SJCRH30 (cell line): Measurements from ENCODE around the gene ETV3. TPM values are rescaled to one million over a fixed set of nuclear protein-coding genes. Genes with fewer than 3 reads are reported as not detected.

Experiments
- DNase-seq, 2 experiments: peaks; one replicate each; pipeline ENCODE4 v3.0.0-alpha.2; 2015 to 2020
- H3K27ac ChIP-seq: fragments of 250-450 bp; sonication (Bioruptor Pico); 2 replicates; pipeline ENCODE4 v1.5.1; 2020; ENCODE audit warnings: mild to moderate bottlenecking, moderate library complexity
- H3K27me3 ChIP-seq: fragments of 250-450 bp; sonication (Bioruptor Pico); 2 replicates; pipeline ENCODE4 v1.5.1; 2020; ENCODE audit warnings: mild to moderate bottlenecking, moderate library complexity
- H3K36me3 ChIP-seq: fragments of 250-450 bp; sonication (Bioruptor Pico); 2 replicates; pipeline ENCODE4 v1.5.1; 2020; ENCODE audit warnings: mild to moderate bottlenecking, moderate library complexity
- H3K4me1 ChIP-seq: fragments of 250-450 bp; sonication (Bioruptor Pico); 2 replicates; pipeline ENCODE4 v1.5.1; 2020; ENCODE audit warnings: mild to moderate bottlenecking, moderate library complexity
- H3K4me3 ChIP-seq: fragments of 250-450 bp; sonication (Bioruptor Pico); 2 replicates; pipeline ENCODE4 v1.5.1; 2020; ENCODE audit warnings: mild to moderate bottlenecking, moderate library complexity
- H3K9me3 ChIP-seq: fragments of 250-450 bp; sonication (Bioruptor Pico); replicated peaks from 2 replicates; pipeline ENCODE4 v1.5.1; 2020; ENCODE audit warnings: mild to moderate bottlenecking, moderate library complexity
- total RNA-seq: library from RNA; depleted of rRNA; stranded (reverse); fragments of >200 nt; shearing (Covaris generic); gene quantifications from 2 replicates; pipeline ENCODE4 v1.2.3, GENCODE V29; 2014

The ETV3 gene
- total RNA-seq, 1 experiment from 2014 or later = 12.5 TPM

DNA sequence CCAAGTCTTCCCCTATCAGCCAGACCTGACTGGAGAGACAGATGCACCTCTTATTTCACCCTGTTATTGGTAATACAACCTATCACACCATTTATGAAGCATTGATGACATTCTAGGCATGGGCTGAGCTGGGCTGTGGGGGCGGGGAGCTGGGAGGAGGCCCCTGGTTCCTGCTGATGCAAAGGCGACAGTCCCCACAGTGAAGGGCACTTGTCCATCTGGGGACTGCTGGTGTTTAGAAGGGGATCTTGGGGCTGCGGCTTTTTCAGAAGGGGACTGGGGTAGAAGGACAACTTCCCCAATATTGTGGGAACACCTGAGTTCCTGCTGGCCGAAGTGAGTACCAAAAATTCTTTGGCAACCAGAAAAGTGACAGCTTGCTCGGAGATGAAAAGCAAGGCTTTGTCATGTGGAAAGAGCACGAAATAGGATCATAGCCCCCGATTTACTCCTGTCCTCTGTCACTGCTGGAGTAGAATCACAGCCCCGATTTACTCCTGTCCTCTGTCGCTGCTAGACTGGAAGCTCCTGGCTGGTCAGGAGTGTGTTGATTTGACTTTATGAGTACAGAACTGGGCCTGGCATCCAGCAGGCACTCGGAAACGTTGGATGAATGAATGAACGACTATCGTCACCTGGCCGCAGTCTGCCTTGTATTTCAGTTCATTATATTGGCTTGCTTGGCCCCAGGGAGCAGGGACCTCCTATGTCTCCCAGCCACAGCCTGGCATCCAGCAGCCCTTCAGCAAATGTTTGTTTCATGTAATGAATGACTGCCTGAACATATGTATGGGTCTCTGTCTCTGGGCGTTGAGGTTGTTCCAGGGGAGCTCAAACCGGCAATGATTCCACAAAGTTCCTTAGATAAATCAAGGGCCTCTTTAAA lies 22.1 kb downstream of the ETV3 start:
- Histone ChIP-seq H3K9me3 (no peaks in the 10 kb centered on the region), H3K4me1 (no peaks in the 10 kb centered on the region), H3K27ac (no peak overlapping the region), H3K27me3 (peaks cover 9% of the 10 kb centered on the region), H3K4me3 (no peak overlapping the region), H3K36me3 (no peaks in the 10 kb centered on the region)
- no peak for DNase-seq

DNA sequence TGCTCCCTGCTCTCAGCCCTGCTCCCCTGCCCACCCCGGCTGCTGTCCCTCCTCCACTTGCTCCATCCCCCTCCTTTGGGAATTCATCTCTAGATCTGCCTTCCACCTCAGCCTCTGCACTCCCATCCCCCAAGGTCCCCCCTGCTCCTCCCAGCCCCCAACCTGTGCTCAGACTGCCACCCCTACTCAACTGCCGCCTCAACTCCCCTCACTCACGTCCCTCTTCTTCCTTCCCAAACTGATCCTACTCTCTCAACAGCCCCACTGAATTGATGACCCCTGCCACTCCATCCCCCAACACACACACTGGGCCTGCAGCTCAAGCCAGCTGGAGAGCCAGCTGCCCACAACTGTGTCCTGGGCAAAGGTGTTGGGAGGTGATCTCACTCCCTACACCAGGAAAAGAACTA lies 22.8 kb downstream of the ETV3 start:
- Histone ChIP-seq H3K9me3 (no peaks in the 10 kb centered on the region), H3K4me3 (no peak overlapping the region), H3K27ac (no peak overlapping the region), H3K27me3 (peaks cover 12% of the 10 kb centered on the region), H3K36me3 (no peaks in the 10 kb centered on the region), H3K4me1 (no peaks in the 10 kb centered on the region)
- DNase-seq = no peak

DNA sequence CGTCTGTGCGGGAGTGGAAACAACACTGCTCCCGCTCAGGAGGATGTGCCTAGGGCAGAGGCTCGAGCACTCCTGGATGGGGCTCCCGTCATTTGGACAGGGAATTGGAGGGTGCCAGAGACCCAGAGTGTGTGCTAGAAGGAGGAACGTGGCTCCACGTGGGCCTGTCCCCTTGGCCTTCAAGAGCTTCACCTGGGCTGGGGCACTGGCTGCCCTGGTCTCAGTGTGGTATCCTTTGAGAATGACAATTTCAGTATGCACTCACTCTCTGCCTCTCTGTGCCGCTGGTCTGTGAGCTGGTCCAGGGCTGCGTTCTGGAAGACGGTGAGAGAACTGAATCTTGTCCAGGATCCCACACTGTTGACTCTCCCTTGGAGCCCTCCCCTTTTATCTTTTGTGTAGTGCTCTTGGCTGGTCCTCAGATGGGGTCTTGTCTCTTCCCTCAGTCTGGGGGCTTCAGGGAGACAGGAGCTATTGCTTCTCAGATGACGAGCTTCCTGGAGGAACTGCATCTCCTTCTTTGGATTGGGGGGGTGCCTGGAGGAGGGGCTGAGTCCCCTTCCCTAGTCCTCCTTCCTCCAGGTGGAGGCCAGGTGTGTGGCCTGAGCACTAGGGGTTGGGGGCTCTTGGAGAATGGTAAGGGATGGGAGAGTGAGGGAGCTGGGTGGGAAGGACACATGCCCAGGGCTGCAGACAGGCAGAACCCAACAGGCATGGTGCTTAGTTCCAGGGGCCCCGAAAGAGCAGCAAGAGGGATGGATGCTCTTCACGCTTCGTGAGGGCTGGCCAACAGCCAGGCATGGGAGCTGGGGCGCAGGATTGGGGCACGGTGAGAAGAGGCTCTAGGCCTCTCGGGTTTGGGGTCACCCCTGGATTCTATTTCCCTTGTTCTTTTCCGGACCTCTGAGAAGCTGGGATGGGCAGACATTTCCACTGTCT lies 23.7 kb downstream of the ETV3 start:
- no peak for DNase-seq
- H3K27me3 ChIP-seq = peaks cover 12% of the 10 kb centered on the region
- no peak overlapping the region for H3K27ac ChIP-seq

GRCh38 chr1:157113631-157114030 lies 24.6 kb downstream of the ETV3 start:
- no peak for DNase-seq
- no peak overlapping the region for H3K27ac ChIP-seq
- H3K27me3 ChIP-seq = peaks cover 17% of the 10 kb centered on the region
- H3K9me3 ChIP-seq = no peaks in the 10 kb centered on the region
- H3K36me3 ChIP-seq = no peaks in the 10 kb centered on the region
- H3K4me3 ChIP-seq = no peak overlapping the region
- H3K4me1 ChIP-seq = no peaks in the 10 kb centered on the region

More for the DNA sequence above, 23.7 kb downstream of the ETV3 start:
- no peaks in the 10 kb centered on the region for H3K4me1 ChIP-seq
- no peak overlapping the region for H3K4me3 ChIP-seq
- no peaks in the 10 kb centered on the region for H3K9me3 ChIP-seq
- H3K36me3 ChIP-seq = no peaks in the 10 kb centered on the region

DNA sequence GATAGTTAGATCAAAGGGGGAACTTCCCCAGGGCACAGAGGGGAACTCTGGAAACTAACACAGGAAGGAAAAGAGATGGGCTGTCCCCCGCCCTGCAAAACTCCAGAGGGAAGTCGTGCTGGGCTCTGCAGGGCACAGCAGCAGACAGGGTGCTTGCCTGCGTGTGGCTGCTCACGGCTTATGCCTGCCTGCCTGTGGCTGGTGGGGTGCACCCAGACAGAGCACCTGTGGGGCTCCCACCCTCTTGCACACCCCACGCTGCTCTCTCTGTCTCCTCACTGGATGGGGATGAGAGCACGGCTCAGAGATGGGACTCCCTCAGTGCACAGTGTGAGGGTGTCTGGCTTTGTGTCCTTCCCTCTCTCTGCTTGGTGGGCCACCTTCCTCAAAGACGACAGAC lies 25.1 kb downstream of the ETV3 start:
- DNase-seq = no peak
- peaks cover 21% of the 10 kb centered on the region for H3K27me3 ChIP-seq
- H3K27ac ChIP-seq = no peak overlapping the region
- no peaks in the 10 kb centered on the region for H3K36me3 ChIP-seq
- H3K4me1 ChIP-seq = no peaks in the 10 kb centered on the region
- no peak overlapping the region for H3K4me3 ChIP-seq
- no peaks in the 10 kb centered on the region for H3K9me3 ChIP-seq

DNA sequence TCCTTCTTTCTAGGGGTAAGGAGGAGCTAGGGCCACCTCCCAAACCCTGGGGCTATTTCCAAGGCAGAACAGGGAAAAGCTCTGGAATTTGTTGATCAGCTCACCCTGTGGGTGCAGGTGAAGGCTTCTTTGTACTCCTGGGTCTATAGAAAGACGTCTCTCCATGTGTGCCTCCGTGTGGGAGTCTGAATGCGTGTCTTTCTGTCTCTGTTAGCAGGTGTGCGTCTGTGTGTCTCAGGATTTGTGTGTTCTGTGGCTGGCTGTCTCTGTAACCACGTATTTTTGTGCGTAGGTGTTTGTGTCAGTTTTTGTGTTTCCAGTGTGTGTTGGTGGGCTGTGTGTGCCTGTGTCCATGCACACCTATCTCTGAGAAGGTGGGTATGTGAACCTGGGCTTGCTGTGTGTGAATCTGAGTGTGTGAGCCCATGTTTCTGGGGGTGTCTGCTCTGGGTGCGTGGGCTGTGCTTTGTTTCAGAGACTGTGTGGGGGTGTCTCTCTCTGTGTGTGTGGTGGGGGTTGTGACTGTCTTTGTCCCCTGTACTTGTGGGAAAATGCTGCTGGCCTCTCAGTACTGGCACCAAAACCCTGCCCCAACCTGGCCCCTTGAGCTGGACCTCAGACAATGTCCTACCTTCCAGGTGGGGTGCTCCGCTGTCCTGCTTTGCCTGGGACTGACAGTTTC lies 25.9 kb downstream of the ETV3 start:
- H3K4me1 ChIP-seq = no peaks in the 10 kb centered on the region
- peaks cover 21% of the 10 kb centered on the region for H3K27me3 ChIP-seq
- no peaks in the 10 kb centered on the region for H3K36me3 ChIP-seq
- no peaks in the 10 kb centered on the region for H3K9me3 ChIP-seq
- no peak overlapping the region for H3K27ac ChIP-seq
- no peak overlapping the region for H3K4me3 ChIP-seq
- no peak for DNase-seq

GRCh38 chr1:157111396-157112165 lies 26.6 kb downstream of the ETV3 start:
- no peaks in the 10 kb centered on the region for H3K4me1 ChIP-seq
- H3K4me3 ChIP-seq = no peak overlapping the region
- DNase-seq = no peak
- no peak overlapping the region for H3K27ac ChIP-seq
- H3K36me3 ChIP-seq = no peaks in the 10 kb centered on the region
- no peaks in the 10 kb centered on the region for H3K9me3 ChIP-seq
- peaks cover 21% of the 10 kb centered on the region for H3K27me3 ChIP-seq

- H3K4me1 ChIP-seq = no peaks in the 10 kb centered on the region
- no peaks in the 10 kb centered on the region for H3K36me3 ChIP-seq
- no peak for DNase-seq
- no peak overlapping the region for H3K27ac ChIP-seq
- no peaks in the 10 kb centered on the region for H3K9me3 ChIP-seq
- no peak overlapping the region for H3K4me3 ChIP-seq
- peaks cover 24% of the 10 kb centered on the region for H3K27me3 ChIP-seq
These were observed 27.5 kb downstream of the ETV3 start for GRCh38 chr1:157110686-157111085.

DNA sequence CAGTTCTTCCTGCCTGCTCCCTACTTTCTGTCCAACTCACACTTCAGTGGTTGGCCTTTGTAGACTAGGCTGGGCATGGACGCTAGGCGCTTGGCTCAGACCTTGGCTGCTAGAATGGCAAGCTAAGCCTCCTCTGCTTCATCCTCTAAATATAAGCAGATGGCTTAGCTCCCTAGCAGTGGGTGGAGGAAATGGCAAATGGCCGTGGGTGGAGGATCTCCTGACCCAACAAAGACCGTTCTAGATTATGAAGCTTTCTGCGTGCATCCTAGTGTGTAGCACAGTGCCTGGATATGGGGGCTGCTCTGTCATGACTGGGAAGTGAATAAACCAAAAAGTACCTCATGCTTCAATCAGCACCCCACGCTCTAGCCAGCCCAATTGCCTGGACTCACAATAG lies 28.2 kb downstream of the ETV3 start:
- Histone ChIP-seq H3K36me3 (no peaks in the 10 kb centered on the region), H3K4me1 (no peaks in the 10 kb centered on the region), H3K27me3 (peaks cover 24% of the 10 kb centered on the region), H3K9me3 (no peaks in the 10 kb centered on the region), H3K27ac (no peak overlapping the region), H3K4me3 (no peak overlapping the region)
- DNase-seq = no peak

DNA sequence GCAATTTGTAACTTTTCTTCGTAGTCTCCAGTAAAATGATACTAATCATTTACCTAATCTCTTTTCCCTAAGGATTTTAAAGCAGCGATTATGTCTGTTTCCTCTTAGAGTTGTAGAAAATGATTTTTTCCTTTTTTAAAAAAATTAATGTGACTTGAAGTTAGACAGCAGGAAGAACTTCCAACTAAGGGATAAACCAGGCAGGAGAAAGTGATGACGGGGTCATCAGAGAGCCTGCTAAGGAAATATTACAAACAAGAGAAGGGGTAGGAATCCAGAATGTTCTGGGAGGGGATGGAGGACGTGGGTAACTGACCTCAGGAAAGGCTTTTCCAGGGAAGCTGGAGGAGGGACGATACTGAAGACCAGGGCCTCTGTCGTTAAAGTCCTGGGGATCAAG lies 29.7 kb downstream of the ETV3 start:
- Histone ChIP-seq H3K9me3 (no peaks in the 10 kb centered on the region), H3K36me3 (no peaks in the 10 kb centered on the region), H3K4me1 (no peaks in the 10 kb centered on the region), H3K27ac (no peak overlapping the region), H3K27me3 (peaks cover 23% of the 10 kb centered on the region), H3K4me3 (no peak overlapping the region)
- no peak for DNase-seq

GRCh38 chr1:157107702-157108101 lies 30.5 kb downstream of the ETV3 start:
- Histone ChIP-seq H3K4me1 (no peaks in the 10 kb centered on the region), H3K36me3 (no peaks in the 10 kb centered on the region), H3K27me3 (peaks cover 20% of the 10 kb centered on the region; the same call in 1 of the 2 replicates), H3K27ac (no peak overlapping the region), H3K4me3 (no peak overlapping the region), H3K9me3 (no peaks in the 10 kb centered on the region)
- no peak for DNase-seq

DNA sequence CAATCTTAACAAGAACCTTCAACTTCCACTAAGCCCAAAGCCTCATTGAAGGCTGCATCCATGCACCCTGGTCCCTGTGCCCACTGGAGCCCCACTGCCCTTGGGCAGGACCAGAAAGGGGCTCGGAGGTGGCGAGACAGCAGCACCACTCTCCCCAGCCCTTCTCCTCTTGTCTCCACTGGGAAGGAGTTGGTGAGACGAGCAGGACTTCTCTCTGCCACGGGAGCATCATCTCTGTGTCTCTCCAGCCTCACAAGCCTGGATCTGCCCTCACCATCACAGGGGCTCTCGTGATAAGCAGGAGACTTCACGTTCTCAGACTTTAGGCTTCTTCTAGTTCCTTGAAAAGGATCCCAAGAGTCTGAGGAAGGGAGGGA lies 31.4 kb downstream of the ETV3 start:
- H3K9me3 ChIP-seq = no peaks in the 10 kb centered on the region
- DNase-seq = no peak
- H3K36me3 ChIP-seq = no peaks in the 10 kb centered on the region
- H3K27me3 ChIP-seq = peaks cover 20% of the 10 kb centered on the region; the same call in 1 of the 2 replicates
- H3K4me3 ChIP-seq = no peak overlapping the region
- no peaks in the 10 kb centered on the region for H3K4me1 ChIP-seq
- H3K27ac ChIP-seq = no peak overlapping the region

- Histone ChIP-seq H3K4me1 (no peaks in the 10 kb centered on the region), H3K27ac (no peak overlapping the region), H3K4me3 (no peak overlapping the region), H3K27me3 (peaks cover 16% of the 10 kb centered on the region; the same call in 1 of the 2 replicates), H3K9me3 (no peaks in the 10 kb centered on the region), H3K36me3 (no peaks in the 10 kb centered on the region)
- DNase-seq = peak; percentile 33 to 42
These were observed 32.0 kb downstream of the ETV3 start for GRCh38 chr1:157105988-157106812.
